Keratinocyte (primary cell): ENCODE results near the gene ARHGAP22. TPM values are rescaled to one million over a fixed set of nuclear protein-coding genes. Genes with fewer than 3 reads are reported as not detected.

Experiments
- DNase-seq: peaks from one replicate; pipeline ENCODE4 v3.0.0-alpha.2; 2011; ENCODE audit warnings: low read depth, missing footprints, low spot score
- FAIRE-seq: peaks from 2 replicates; lab custom pipeline; 2011; peaks lifted over from hg19 to GRCh38; lab: Jason Lieb, UNC
- H2AFZ ChIP-seq: 2 replicates; pipeline ENCODE4 v1.6.0; 2012; ENCODE audit warnings: low read length, control low read depth, inconsistent platforms; ENCODE audit not compliant: control insufficient read depth
- H3K27ac ChIP-seq: 2 replicates; pipeline ENCODE4 v1.5.1; 2011; ENCODE audit warnings: low read length; ENCODE audit not compliant: control insufficient read depth, insufficient read depth
- H3K27me3 ChIP-seq: 3 replicates; pipeline ENCODE4 v1.6.0; 2011; ENCODE audit warnings: low read length; ENCODE audit not compliant: control insufficient read depth, insufficient read depth; ENCODE audit errors: extremely low read depth
- H3K36me3 ChIP-seq, 2 experiments: 2 replicates in 1 of 2; 3 replicates in 1 of 2; pipeline ENCODE4 v1.5.1; 2011; ENCODE audit warnings: low read length in 2 of 2, mild to moderate bottlenecking in 1 of 2; ENCODE audit not compliant: control insufficient read depth in 2 of 2, insufficient read depth in 2 of 2; ENCODE audit errors: extremely low read depth in 1 of 2
- H3K4me1 ChIP-seq: 3 replicates; pipeline ENCODE4 v1.5.1; 2011; ENCODE audit warnings: low read length; ENCODE audit not compliant: control insufficient read depth, insufficient read depth; ENCODE audit errors: extremely low read depth
- H3K4me2 ChIP-seq: 3 replicates; pipeline ENCODE4 v1.6.0; 2011; ENCODE audit warnings: low read depth, low read length; ENCODE audit not compliant: control insufficient read depth, insufficient read depth; ENCODE audit errors: extremely low read depth
- H3K4me3 ChIP-seq, 3 experiments: fragments of 200-600 bp in 1 of 3; sonication (generic) in 1 of 3; 2 replicates in 2 of 3; 3 replicates in 1 of 3; pipeline ENCODE4 v1.5.1; 2011 to 2016; ENCODE audit warnings: low read length in 3 of 3, mild to moderate bottlenecking in 3 of 3, control low read depth in 2 of 3, inconsistent platforms in 1 of 3, low read depth in 1 of 3, mixed read lengths in 1 of 3, mixed run types in 1 of 3, moderate library complexity in 1 of 3; ENCODE audit not compliant: control insufficient read depth in 2 of 3, insufficient read depth in 2 of 3; ENCODE audit errors: extremely low read depth in 1 of 3
- H3K79me2 ChIP-seq: 2 replicates; pipeline ENCODE4 v1.6.0; 2012; ENCODE audit warnings: low read length; ENCODE audit not compliant: control insufficient read depth, insufficient read depth
- H3K9ac ChIP-seq: 3 replicates; pipeline ENCODE4 v1.6.0; 2011; ENCODE audit warnings: low read length; ENCODE audit not compliant: control insufficient read depth, insufficient read depth; ENCODE audit errors: extremely low read depth
- H3K9me1 ChIP-seq: 3 replicates; pipeline ENCODE4 v1.6.0; 2011; ENCODE audit warnings: low read length; ENCODE audit not compliant: control insufficient read depth, insufficient read depth; ENCODE audit errors: extremely low read depth
- H3K9me3 ChIP-seq: 2 replicates; pipeline ENCODE4 v1.5.1; 2012; ENCODE audit warnings: low read depth, low read length; ENCODE audit not compliant: control insufficient read depth
- H4K20me1 ChIP-seq: 3 replicates; pipeline ENCODE4 v1.6.0; 2011; ENCODE audit warnings: low read length; ENCODE audit not compliant: control insufficient read depth, insufficient read depth; ENCODE audit errors: extremely low read depth
- EZH2 ChIP-seq: IDR thresholded peaks from one replicate; pipeline ENCODE4 v1.6.1; 2012; ENCODE audit warnings: inconsistent platforms, mild to moderate bottlenecking, low read length, moderate library complexity
- dilution Hi-C: fragments of 300-500 bp; cut with MboI; formaldehyde crosslinking; loops from one replicate; pipeline ENCODE4 v1.7.0; 2020; ENCODE audit warnings: low sequenced_read_pairs; ENCODE audit not compliant: extremely low pct_ligation_motif_present
- polyA plus RNA-seq, 5 experiments: library from polyadenylated mRNA; depleted of rRNA in 3 of 5; stranded (reverse) in 3 of 5; stranded (forward) in 1 of 5; unstranded in 1 of 5; fragments of >200 nt; gene quantifications; 1 replicate in 1 of 5; 2 replicates in 3 of 5; 3 replicates in 1 of 5; pipeline versions ENCODE4 v1.2.1 to v1.2.3, GENCODE V29; 2011 to 2012; ENCODE audit warnings: missing spikeins in 2 of 5, low read depth in 1 of 5, low replicate concordance in 1 of 5
- TF ChIP-seq, protein P1 (sequence below), 3 experiments: IDR thresholded peaks in 1 of 3; conservative IDR thresholded peaks in 1 of 3; optimal IDR thresholded peaks in 1 of 3; 2 replicates in 2 of 3; 3 replicates in 1 of 3; pipeline versions ENCODE3 to v1.5.1; 2011; ENCODE audit warnings: low read length in 3 of 3, mild to moderate bottlenecking in 3 of 3, moderate library complexity in 2 of 3, control low read depth in 1 of 3, inconsistent platforms in 1 of 3; ENCODE audit not compliant: insufficient read depth in 2 of 3; ENCODE audit errors: extremely low read depth in 1 of 3

Gene ARHGAP22
- polyA plus RNA-seq, 1 donor (not counting 4 experiments of a cell fraction or from before 2014, with no cell fraction given) = 4.9 TPM

DNA sequence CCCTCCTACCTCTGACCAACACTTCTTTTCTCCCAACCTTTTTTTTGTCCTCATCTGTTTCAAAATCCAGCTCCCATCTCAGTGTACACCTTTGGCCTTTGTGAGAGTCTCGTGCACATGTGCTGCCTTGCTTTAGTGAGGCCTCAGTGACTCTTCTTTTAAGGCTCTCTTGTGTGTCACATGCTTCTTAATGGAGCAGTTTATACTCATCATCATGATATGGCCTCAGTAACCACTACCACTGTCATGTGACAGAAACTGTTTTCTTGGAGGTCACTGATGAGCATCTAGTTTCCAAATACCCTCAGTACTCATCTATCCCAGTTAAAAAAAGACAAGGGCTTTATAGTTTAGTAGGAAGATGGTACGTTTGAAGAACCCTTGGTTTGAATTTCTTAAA lies 8.1 kb upstream of the ARHGAP22 start:
- no peak overlapping the region for H3K27ac ChIP-seq
- no peak for TF ChIP-seq EZH2
- TF ChIP-seq, protein P1, sequence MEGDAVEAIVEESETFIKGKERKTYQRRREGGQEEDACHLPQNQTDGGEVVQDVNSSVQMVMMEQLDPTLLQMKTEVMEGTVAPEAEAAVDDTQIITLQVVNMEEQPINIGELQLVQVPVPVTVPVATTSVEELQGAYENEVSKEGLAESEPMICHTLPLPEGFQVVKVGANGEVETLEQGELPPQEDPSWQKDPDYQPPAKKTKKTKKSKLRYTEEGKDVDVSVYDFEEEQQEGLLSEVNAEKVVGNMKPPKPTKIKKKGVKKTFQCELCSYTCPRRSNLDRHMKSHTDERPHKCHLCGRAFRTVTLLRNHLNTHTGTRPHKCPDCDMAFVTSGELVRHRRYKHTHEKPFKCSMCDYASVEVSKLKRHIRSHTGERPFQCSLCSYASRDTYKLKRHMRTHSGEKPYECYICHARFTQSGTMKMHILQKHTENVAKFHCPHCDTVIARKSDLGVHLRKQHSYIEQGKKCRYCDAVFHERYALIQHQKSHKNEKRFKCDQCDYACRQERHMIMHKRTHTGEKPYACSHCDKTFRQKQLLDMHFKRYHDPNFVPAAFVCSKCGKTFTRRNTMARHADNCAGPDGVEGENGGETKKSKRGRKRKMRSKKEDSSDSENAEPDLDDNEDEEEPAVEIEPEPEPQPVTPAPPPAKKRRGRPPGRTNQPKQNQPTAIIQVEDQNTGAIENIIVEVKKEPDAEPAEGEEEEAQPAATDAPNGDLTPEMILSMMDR (optimal IDR thresholded peaks at IDR 0.05 in 1 of 3, IDR thresholded peaks at IDR 0.05 in 1 of 3, conservative IDR thresholded peaks at IDR 0.05 in 1 of 3; ENCODE audit: extremely low read depth in 1 of 3, insufficient read depth in 2 of 3, low read length in 3 of 3) = no peak
- no peaks in the 10 kb centered on the region for H3K36me3 ChIP-seq
- dilution Hi-C loops = no loop called here
- peaks cover 4% of the 10 kb centered on the region for H3K27me3 ChIP-seq
- H2AFZ ChIP-seq = no peak overlapping the region
- FAIRE-seq (no peak), DNase-seq (no peak)
- no peak overlapping the region for H3K4me3 ChIP-seq
- peaks cover 5% of the 10 kb centered on the region for H3K4me1 ChIP-seq
- no peaks in the 10 kb centered on the region for H3K9me3 ChIP-seq
- no peaks in the 10 kb centered on the region for H3K9me1 ChIP-seq
- H3K9ac ChIP-seq = no peak overlapping the region
- no peaks in the 10 kb centered on the region for H4K20me1 ChIP-seq
- H3K79me2 ChIP-seq = no peaks in the 10 kb centered on the region
- H3K4me2 ChIP-seq = no peak overlapping the region

DNA sequence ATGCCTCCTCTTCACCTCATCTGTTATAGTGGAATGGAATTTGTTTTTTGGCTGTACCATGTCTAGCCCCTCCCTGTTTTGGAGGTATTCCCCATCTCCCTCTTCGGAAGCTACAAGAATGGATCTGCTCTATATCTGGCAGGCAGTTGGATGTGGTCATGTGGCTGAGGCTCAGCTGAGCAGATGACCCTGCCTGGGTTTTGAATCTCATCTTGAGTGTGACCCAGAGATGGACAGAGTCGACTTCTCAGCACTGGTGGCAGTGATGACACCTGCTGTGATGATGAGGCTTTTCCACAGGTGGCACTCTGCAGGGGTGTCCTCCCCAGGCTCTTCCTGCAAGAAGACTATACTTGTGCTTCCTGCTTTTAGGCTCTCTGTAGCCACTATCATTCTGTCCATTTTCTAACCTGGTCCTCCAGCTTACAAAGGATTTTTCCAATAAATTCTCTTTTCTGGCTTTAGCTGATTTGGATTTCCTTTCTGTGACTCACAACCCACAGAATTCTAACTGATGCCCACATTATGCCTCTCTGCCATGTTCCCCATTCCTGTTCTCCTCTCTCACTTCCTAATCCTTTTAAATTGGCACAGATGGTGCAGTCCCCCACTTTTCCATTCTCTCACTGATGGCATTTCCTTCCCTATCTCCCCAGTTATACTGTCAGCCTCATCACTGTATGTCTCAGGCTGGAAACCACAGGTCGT lies 7.5 kb upstream of the ARHGAP22 start:
- dilution Hi-C loops = no loop called here
- Histone ChIP-seq H4K20me1 (no peaks in the 10 kb centered on the region), H3K4me1 (peaks cover 8% of the 10 kb centered on the region), H3K27ac (no peak overlapping the region), H3K4me3 (no peak overlapping the region), H3K27me3 (peaks cover 4% of the 10 kb centered on the region), H3K9me1 (no peaks in the 10 kb centered on the region), H3K9ac (no peak overlapping the region), H3K36me3 (no peaks in the 10 kb centered on the region), H3K9me3 (no peaks in the 10 kb centered on the region), H2AFZ (no peak overlapping the region), H3K4me2 (no peak overlapping the region), H3K79me2 (no peaks in the 10 kb centered on the region)
- TF ChIP-seq EZH2 = no peak
- TF ChIP-seq, protein P1 (optimal IDR thresholded peaks at IDR 0.05 in 1 of 3, IDR thresholded peaks at IDR 0.05 in 1 of 3, conservative IDR thresholded peaks at IDR 0.05 in 1 of 3; ENCODE audit: extremely low read depth in 1 of 3, insufficient read depth in 2 of 3, low read length in 3 of 3) = no peak
- FAIRE-seq (no peak), DNase-seq (no peak)
